ENCODE data around the gene APBB2.

Gene APBB2

GRCh38 chr4:40946652-40947051, 267.7 kb downstream of the APBB2 start:
- TF ChIP-seq ISL1 (CRISPR knock-in tag; IDR thresholded peaks at IDR 0.05) (no peak), ZFP30 (CRISPR knock-in tag; IDR thresholded peaks at IDR 0.05) (no peak), CSDC2 (CRISPR knock-in tag; IDR thresholded peaks at IDR 0.05) (no peak), ZFP3 (CRISPR knock-in tag; IDR thresholded peaks at IDR 0.05) (no peak), ZNF70 (CRISPR knock-in tag; IDR thresholded peaks at IDR 0.05) (no peak), GLIS3 (CRISPR knock-in tag; IDR thresholded peaks at IDR 0.05) (no peak), BACH2 (CRISPR knock-in tag; IDR thresholded peaks at IDR 0.05; ENCODE audit: borderline replicate concordance) (no peak), ARNTL (CRISPR knock-in tag; IDR thresholded peaks at IDR 0.05; ENCODE audit: borderline replicate concordance, low read depth) (no peak)
- ATAC-seq = no peak

GRCh38 chr4:40940756-40941155, 273.6 kb downstream of the APBB2 start:
- ATAC-seq = no peak
- TF ChIP-seq ESRRG (CRISPR knock-in tag; IDR thresholded peaks at IDR 0.05) (no peak), CSRNP3 (CRISPR knock-in tag; IDR thresholded peaks at IDR 0.05) (no peak), CREB5 (CRISPR knock-in tag; IDR thresholded peaks at IDR 0.05; ENCODE audit: low read depth) (no peak), ARNTL (CRISPR knock-in tag; IDR thresholded peaks at IDR 0.05; ENCODE audit: borderline replicate concordance, low read depth) (no peak)

GRCh38 chr4:40940317-40940741, 274.0 kb downstream of the APBB2 start:
- TF ChIP-seq ZFP3 (CRISPR knock-in tag; IDR thresholded peaks at IDR 0.05) (no peak), ESRRG (CRISPR knock-in tag; IDR thresholded peaks at IDR 0.05) (no peak), SNAI2 (CRISPR knock-in tag; IDR thresholded peaks at IDR 0.05) (no peak), CSRNP3 (CRISPR knock-in tag; IDR thresholded peaks at IDR 0.05) (no peak), TOX (CRISPR knock-in tag; IDR thresholded peaks at IDR 0.05; ENCODE audit: borderline replicate concordance) (no peak), POU6F1 (CRISPR knock-in tag; IDR thresholded peaks at IDR 0.05; ENCODE audit: borderline replicate concordance, low read depth) (no peak), PPARA (CRISPR knock-in tag; IDR thresholded peaks at IDR 0.05; ENCODE audit: borderline replicate concordance) (no peak), OSR1 (CRISPR knock-in tag; IDR thresholded peaks at IDR 0.05) (no peak), CSDC2 (CRISPR knock-in tag; IDR thresholded peaks at IDR 0.05) (no peak), CREB5 (CRISPR knock-in tag; IDR thresholded peaks at IDR 0.05; ENCODE audit: low read depth) (no peak)
- no peak for ATAC-seq

- ATAC-seq = no peak
- no peak for TF ChIP-seq CREB5 (CRISPR knock-in tag; IDR thresholded peaks at IDR 0.05; ENCODE audit: low read depth)
- TF ChIP-seq POU6F1 (CRISPR knock-in tag; IDR thresholded peaks at IDR 0.05; ENCODE audit: borderline replicate concordance, low read depth) = no peak
- TF ChIP-seq GLIS3 (CRISPR knock-in tag; IDR thresholded peaks at IDR 0.05) = no peak
- TF ChIP-seq ZFP30 (CRISPR knock-in tag; IDR thresholded peaks at IDR 0.05) = no peak
- no peak for TF ChIP-seq RARB (CRISPR knock-in tag; IDR thresholded peaks at IDR 0.05)
- TF ChIP-seq ZNF565 (CRISPR knock-in tag; conservative IDR thresholded peaks at IDR 0.05; ENCODE audit: low read depth) = no peak
- no peak for TF ChIP-seq SNAI2 (CRISPR knock-in tag; IDR thresholded peaks at IDR 0.05)
- no peak for TF ChIP-seq ESRRG (CRISPR knock-in tag; IDR thresholded peaks at IDR 0.05)
- TF ChIP-seq ZNF70 (CRISPR knock-in tag; IDR thresholded peaks at IDR 0.05) = no peak
- TF ChIP-seq BACH2 (CRISPR knock-in tag; IDR thresholded peaks at IDR 0.05; ENCODE audit: borderline replicate concordance) = no peak
- no peak for TF ChIP-seq ARNTL (CRISPR knock-in tag; IDR thresholded peaks at IDR 0.05; ENCODE audit: borderline replicate concordance, low read depth)
- no peak for TF ChIP-seq TOX (CRISPR knock-in tag; IDR thresholded peaks at IDR 0.05; ENCODE audit: borderline replicate concordance)
- TF ChIP-seq ISL1 (CRISPR knock-in tag; IDR thresholded peaks at IDR 0.05) = no peak
- no peak for TF ChIP-seq PPARA (CRISPR knock-in tag; IDR thresholded peaks at IDR 0.05; ENCODE audit: borderline replicate concordance)
- TF ChIP-seq OSR1 (CRISPR knock-in tag; IDR thresholded peaks at IDR 0.05) = no peak
- TF ChIP-seq TSHZ2 (CRISPR knock-in tag; IDR thresholded peaks at IDR 0.05) = no peak
These were observed 274.5 kb downstream of the APBB2 start for GRCh38 chr4:40939856-40940255.

Data from SK-N-SH treated with all-trans-retinoic acid at 6 μM for 48 hours (cell line).